ENCODE results near the gene ATG2A. TPM values are rescaled to one million over a fixed set of nuclear protein-coding genes. Genes with fewer than 3 reads are reported as not detected.

Gene ATG2A
- total RNA-seq (33.9 and 36.2 TPM in 2 replicates), polyA plus RNA-seq (8.1 and 13.3 TPM in 2 replicates)

GRCh38 chr11:64916775-64917662 lies at the start of gene ATG2A:
TSS of gene ATG2A (minus strand) at chr11:64917209. CDS start at chr11:64917135, 74 bp downstream.
- H3K4me1 ChIP-seq (ENCODE audit: low read depth) = peaks cover 12% of the 10 kb centered on the region
- peaks cover 9% of the 10 kb centered on the region for H3K36me3 ChIP-seq
- no peaks in the 10 kb centered on the region for H3K9me3 ChIP-seq (ENCODE audit: low read depth)
- peak within 1 kb of the TSS; percentile 84 for H3K27ac ChIP-seq
- TF ChIP-seq CTCF (IDR thresholded peaks at IDR 0.05; ENCODE audit: low read depth, low read length) = no peak
- peak; percentile 99 to 100 for DNase-seq (ENCODE audit: low read depth in 1 of 2, low spot score in 1 of 2)
- peak within 1 kb of the TSS; percentile 75 for H3K4me3 ChIP-seq
- no peaks in the 10 kb centered on the region for H3K27me3 ChIP-seq

- Histone ChIP-seq H3K27ac (no peak overlapping the region), H3K4me3 (no peak overlapping the region), H3K36me3 (no peaks in the 10 kb centered on the region), H3K9me3 (ENCODE audit: low read depth) (no peaks in the 10 kb centered on the region), H3K4me1 (ENCODE audit: low read depth) (no peaks in the 10 kb centered on the region), H3K27me3 (no peaks in the 10 kb centered on the region)
- DNase-seq (ENCODE audit: low read depth in 1 of 2, low spot score in 1 of 2) = no peak
- TF ChIP-seq CTCF (IDR thresholded peaks at IDR 0.05; ENCODE audit: low read depth, low read length) = no peak
These were observed 46.1 kb upstream of the ATG2A start for GRCh38 chr11:64963072-64963631.

- DNase-seq (ENCODE audit: low read depth in 1 of 2, low spot score in 1 of 2) = peak in 1 of 2 donors; percentile 20
- Histone ChIP-seq H3K27me3 (no peaks in the 10 kb centered on the region), H3K9me3 (ENCODE audit: low read depth) (no peaks in the 10 kb centered on the region), H3K27ac (no peak overlapping the region), H3K36me3 (no peaks in the 10 kb centered on the region), H3K4me1 (ENCODE audit: low read depth) (no peaks in the 10 kb centered on the region), H3K4me3 (no peak overlapping the region)
- TF ChIP-seq CTCF (IDR thresholded peaks at IDR 0.05; ENCODE audit: low read depth, low read length) = no peak
These were observed 43.7 kb upstream of the ATG2A start for GRCh38 chr11:64960719-64961118.

- no peak for DNase-seq (ENCODE audit: low read depth in 1 of 2, low spot score in 1 of 2)
- no peaks in the 10 kb centered on the region for H3K36me3 ChIP-seq
- H3K9me3 ChIP-seq (ENCODE audit: low read depth) = no peaks in the 10 kb centered on the region
- no peak for TF ChIP-seq CTCF (IDR thresholded peaks at IDR 0.05; ENCODE audit: low read depth, low read length)
- H3K4me3 ChIP-seq = no peak overlapping the region
- H3K4me1 ChIP-seq (ENCODE audit: low read depth) = no peaks in the 10 kb centered on the region
- H3K27me3 ChIP-seq = peaks cover 4% of the 10 kb centered on the region
- no peak overlapping the region for H3K27ac ChIP-seq
These were observed 42.5 kb upstream of the ATG2A start for GRCh38 chr11:64959498-64959897.

GRCh38 chr11:64954201-64954600 lies 37.2 kb upstream of the ATG2A start:
- DNase-seq (ENCODE audit: low read depth in 1 of 2, low spot score in 1 of 2) = no peak
- TF ChIP-seq CTCF (IDR thresholded peaks at IDR 0.05; ENCODE audit: low read depth, low read length) = no peak
- Histone ChIP-seq H3K27ac (no peak overlapping the region), H3K27me3 (peaks cover 11% of the 10 kb centered on the region), H3K9me3 (ENCODE audit: low read depth) (no peaks in the 10 kb centered on the region), H3K36me3 (no peaks in the 10 kb centered on the region), H3K4me1 (ENCODE audit: low read depth) (no peaks in the 10 kb centered on the region), H3K4me3 (no peak overlapping the region)

Data from cardiac muscle cell (in vitro differentiated cells and primary cell).